ENCODE data around the gene UACA. TPM values are rescaled to one million over a fixed set of nuclear protein-coding genes. Genes with fewer than 3 reads are reported as not detected.
"Not testable (repeated sequence)": the region's sequence is repeated elsewhere in the genome, so short reads cannot be mapped to it uniquely, and the experiment has no call there.

The UACA gene
- total and polyA plus RNA-seq, 2 donors from 2014 or later, result 49.6 to 92.7 TPM

DNA sequence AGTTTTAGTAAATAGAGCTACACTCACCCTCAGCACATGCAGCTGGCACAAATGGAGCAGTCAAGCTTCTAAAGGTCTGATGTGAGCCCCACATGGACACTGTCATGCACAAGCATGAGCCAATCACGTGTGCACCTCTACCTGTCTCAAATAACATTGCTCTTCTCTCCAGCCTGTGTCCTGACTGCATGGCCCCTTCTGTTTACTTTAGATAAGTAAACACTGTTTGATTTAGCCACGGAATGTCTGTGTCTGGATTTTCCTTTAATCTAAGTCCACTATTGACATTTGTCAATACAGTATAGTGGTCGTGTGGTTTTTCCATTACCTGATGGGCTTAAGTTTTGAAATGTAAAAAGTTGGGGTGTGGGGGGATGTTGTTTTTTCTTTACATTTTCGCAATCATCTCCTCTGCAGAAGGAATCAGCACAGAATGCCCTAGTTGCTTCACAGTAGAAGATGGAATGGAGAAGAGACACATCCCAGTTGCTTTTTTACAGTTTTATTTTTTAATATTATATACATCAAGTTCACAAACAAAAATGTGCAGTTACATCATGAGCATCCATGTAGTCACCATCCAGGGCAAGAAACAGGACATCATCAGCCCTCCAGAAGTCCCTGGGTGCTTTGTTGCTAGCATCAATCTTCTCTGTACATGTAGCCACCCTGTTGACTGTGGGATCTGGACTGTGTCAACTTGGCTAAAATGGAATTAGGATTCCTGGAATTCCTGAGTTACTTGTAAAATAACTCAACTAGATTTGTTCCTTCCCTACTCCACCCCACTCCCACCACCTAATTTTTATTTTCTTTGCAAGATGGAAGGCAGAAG lies 146.1 kb downstream of the UACA start:
- TF ChIP-seq, protein P1, sequence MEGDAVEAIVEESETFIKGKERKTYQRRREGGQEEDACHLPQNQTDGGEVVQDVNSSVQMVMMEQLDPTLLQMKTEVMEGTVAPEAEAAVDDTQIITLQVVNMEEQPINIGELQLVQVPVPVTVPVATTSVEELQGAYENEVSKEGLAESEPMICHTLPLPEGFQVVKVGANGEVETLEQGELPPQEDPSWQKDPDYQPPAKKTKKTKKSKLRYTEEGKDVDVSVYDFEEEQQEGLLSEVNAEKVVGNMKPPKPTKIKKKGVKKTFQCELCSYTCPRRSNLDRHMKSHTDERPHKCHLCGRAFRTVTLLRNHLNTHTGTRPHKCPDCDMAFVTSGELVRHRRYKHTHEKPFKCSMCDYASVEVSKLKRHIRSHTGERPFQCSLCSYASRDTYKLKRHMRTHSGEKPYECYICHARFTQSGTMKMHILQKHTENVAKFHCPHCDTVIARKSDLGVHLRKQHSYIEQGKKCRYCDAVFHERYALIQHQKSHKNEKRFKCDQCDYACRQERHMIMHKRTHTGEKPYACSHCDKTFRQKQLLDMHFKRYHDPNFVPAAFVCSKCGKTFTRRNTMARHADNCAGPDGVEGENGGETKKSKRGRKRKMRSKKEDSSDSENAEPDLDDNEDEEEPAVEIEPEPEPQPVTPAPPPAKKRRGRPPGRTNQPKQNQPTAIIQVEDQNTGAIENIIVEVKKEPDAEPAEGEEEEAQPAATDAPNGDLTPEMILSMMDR (IDR thresholded peaks at IDR 0.05; ENCODE audit: borderline replicate concordance, extremely low read depth, insufficient read depth), result no peak
- FAIRE-seq, result no peak
- Histone ChIP-seq H3K36me3 (ENCODE audit: control insufficient read depth in 2 of 3, insufficient read depth in 3 of 3, low read length in 3 of 3) (no peaks in the 10 kb centered on the region), H3K4me3 (ENCODE audit: low read length in 3 of 3) (no peak overlapping the region), H3K9ac (ENCODE audit: low read length in 3 of 3) (no peak overlapping the region), H3K27ac (ENCODE audit: low read depth in 2 of 2, low read length in 2 of 2) (no peak overlapping the region), H3K9me3 (ENCODE audit: control insufficient read depth in 2 of 3, insufficient read depth in 1 of 3, low read length in 3 of 3) (no peaks in the 10 kb centered on the region), H3K27me3 (ENCODE audit: control insufficient read depth, insufficient read depth, low read length) (no peaks in the 10 kb centered on the region), H3K4me1 (ENCODE audit: control insufficient read depth in 2 of 3, insufficient read depth in 2 of 3, low read depth in 1 of 3, low read length in 3 of 3) (no peaks in the 10 kb centered on the region)
- peak in 2 of 5 donors; percentile 46 to 62 for DNase-seq
- intact Hi-C loops (cut with DNase I), result no loop called here

DNA sequence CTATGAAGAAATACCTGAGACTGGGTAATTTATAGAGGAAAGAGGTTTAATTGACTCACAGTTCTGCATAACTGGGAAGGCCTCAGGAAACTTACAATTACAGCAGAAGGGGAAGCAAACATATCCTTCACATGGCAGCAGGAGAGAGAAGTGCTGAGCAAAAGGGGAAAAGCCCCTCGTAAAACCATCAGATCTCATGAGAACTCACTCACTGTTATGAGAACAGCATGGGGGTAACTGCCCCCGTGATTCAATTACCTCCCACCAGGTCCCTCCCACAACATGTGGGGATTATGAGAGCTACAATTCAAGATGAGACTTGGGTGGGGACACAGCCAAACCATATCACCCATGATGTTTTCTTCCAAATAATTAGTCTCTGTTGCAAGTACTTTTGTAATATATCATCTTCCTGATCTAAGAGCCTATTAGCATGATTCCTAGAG lies 147.0 kb downstream of the UACA start:
- FAIRE-seq; H3K27ac ChIP-seq (ENCODE audit: low read depth in 2 of 2, low read length in 2 of 2); H3K27me3 ChIP-seq (ENCODE audit: control insufficient read depth, insufficient read depth, low read length); DNase-seq; intact Hi-C loops (cut with DNase I); H3K36me3 ChIP-seq (ENCODE audit: control insufficient read depth in 2 of 3, insufficient read depth in 3 of 3, low read length in 3 of 3); H3K9ac ChIP-seq (ENCODE audit: low read length in 3 of 3); H3K4me1 ChIP-seq (ENCODE audit: control insufficient read depth in 2 of 3, insufficient read depth in 2 of 3, low read depth in 1 of 3, low read length in 3 of 3); H3K9me3 ChIP-seq (ENCODE audit: control insufficient read depth in 2 of 3, insufficient read depth in 1 of 3, low read length in 3 of 3); H3K4me3 ChIP-seq (ENCODE audit: low read length in 3 of 3): not testable (repeated sequence)

DNA sequence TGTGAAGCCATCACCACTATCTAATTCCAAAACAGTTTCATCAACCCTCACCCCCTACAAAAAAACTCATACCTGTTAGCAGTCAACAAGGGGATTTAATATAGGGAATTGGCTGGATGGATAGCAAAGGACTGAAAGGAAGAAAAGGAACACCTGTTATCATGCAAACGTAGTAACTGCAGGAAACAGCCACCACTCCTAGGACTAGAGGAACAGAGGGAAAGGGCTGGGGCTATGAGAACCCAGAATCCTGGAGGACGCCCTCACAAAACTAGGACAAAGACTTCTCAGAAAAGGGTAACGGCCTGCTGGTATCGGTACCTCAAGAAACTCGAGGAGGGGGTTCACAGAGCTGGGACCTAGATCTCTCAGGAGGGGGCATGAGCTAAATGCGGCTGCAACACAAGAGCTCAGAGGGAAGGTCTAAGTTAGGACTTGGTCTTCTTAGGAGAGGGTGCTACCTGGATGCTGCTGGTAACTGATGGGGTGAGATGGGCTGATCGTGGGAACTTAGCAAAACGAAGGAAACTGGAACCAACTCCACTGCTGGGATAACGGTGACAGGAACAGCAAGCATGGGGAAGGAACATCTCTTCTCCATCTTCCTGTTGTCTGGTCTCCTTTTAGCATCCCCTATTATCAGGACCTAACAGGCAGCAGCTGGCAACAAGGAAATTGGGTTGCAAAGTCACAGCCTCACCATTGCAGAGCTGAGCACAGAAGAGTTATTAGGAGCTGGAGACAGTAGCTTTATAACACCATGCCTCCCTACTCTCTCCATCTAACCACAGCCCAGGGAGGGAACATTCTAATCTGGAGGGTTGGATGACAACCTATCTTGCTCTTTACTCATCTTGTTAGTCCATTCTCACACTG lies 147.7 kb downstream of the UACA start:
- Histone ChIP-seq H3K27ac (ENCODE audit: low read depth in 2 of 2, low read length in 2 of 2) (no peak overlapping the region), H3K36me3 (ENCODE audit: control insufficient read depth in 2 of 3, insufficient read depth in 3 of 3, low read length in 3 of 3) (no peaks in the 10 kb centered on the region), H3K9me3 (ENCODE audit: control insufficient read depth in 2 of 3, insufficient read depth in 1 of 3, low read length in 3 of 3) (no peaks in the 10 kb centered on the region), H3K4me1 (ENCODE audit: control insufficient read depth in 2 of 3, insufficient read depth in 2 of 3, low read depth in 1 of 3, low read length in 3 of 3) (no peaks in the 10 kb centered on the region), H3K4me3 (ENCODE audit: low read length in 3 of 3) (no peak overlapping the region), H3K27me3 (ENCODE audit: control insufficient read depth, insufficient read depth, low read length) (no peaks in the 10 kb centered on the region), H3K9ac (ENCODE audit: low read length in 3 of 3) (no peak overlapping the region)
- DNase-seq (no peak), FAIRE-seq (no peak)
- TF ChIP-seq, protein P1 (IDR thresholded peaks at IDR 0.05; ENCODE audit: borderline replicate concordance, extremely low read depth, insufficient read depth), result no peak
- intact Hi-C loops (cut with DNase I), result no loop called here

DNA sequence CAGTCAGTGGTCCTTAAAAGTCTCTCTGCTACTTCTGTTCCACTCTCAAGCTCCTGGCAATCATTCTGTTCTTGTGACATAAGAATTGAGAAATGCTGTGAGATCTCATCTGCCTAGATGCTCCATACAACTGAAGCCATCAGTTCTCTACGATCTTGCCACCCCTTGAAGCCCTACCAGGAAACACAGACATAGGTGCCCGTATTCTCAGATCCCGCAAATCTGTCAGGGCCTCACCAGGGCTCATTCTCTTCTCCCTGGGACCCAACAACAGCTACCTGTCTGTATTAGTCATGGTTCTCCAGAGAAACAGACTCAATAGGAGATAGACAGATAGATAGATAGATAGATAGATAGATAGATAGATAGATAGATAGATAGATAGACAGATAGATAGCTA lies 149.1 kb downstream of the UACA start:
- Histone ChIP-seq H3K36me3 (ENCODE audit: control insufficient read depth in 2 of 3, insufficient read depth in 3 of 3, low read length in 3 of 3) (no peaks in the 10 kb centered on the region), H3K27me3 (ENCODE audit: control insufficient read depth, insufficient read depth, low read length) (no peaks in the 10 kb centered on the region), H3K4me1 (ENCODE audit: control insufficient read depth in 2 of 3, insufficient read depth in 2 of 3, low read depth in 1 of 3, low read length in 3 of 3) (no peaks in the 10 kb centered on the region), H3K9ac (ENCODE audit: low read length in 3 of 3) (no peak overlapping the region), H3K27ac (ENCODE audit: low read depth in 2 of 2, low read length in 2 of 2) (no peak overlapping the region), H3K4me3 (ENCODE audit: low read length in 3 of 3) (no peak overlapping the region), H3K9me3 (ENCODE audit: control insufficient read depth in 2 of 3, insufficient read depth in 1 of 3, low read length in 3 of 3) (no peaks in the 10 kb centered on the region)
- TF ChIP-seq, protein P1 (IDR thresholded peaks at IDR 0.05; ENCODE audit: borderline replicate concordance, extremely low read depth, insufficient read depth), result no peak
- intact Hi-C loops (cut with DNase I), result no loop called here
- FAIRE-seq (no peak), DNase-seq (no peak)
